GM19395 (cell line): ENCODE data around the gene SLC6A15.
A peak's percentile ranks its signal among the peaks of the same experiment; 100 is the strongest.

Experiments
- ATAC-seq: cut with Tn5 transposase; IDR thresholded peaks from one replicate; pipeline ENCODE4 v1.9.1; 2021; ENCODE audit warnings: mild to moderate bottlenecking, moderate library complexity; ENCODE audit not compliant: unreplicated experiment

The SLC6A15 gene

DNA sequence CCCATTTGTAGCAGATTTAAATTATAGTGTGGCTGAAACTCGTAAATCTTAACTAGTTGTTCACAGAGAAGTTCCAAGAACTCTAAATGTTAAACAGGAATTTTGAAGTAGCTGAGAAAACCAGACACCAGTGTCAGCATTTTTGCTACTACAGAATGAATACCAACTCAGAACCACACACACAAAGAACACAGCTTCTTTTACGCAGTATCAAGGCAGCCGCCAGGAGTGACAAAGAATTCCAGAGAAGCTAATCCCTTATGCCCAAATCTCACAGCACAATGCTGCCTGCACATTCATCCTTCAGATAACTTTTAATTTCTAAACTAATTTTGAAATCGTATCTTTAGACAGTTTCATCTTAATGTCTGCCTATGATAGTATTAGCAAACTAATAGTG lies 37.4 kb downstream of the SLC6A15 start:
- ATAC-seq, result no peak

- peak; percentile 12 for ATAC-seq
Observed at GRCh38 chr12:84874825-84875139, 37.8 kb downstream of the SLC6A15 start.

GRCh38 chr12:84874125-84874824 lies 38.3 kb downstream of the SLC6A15 start:
- peak; percentile 99 for ATAC-seq

DNA sequence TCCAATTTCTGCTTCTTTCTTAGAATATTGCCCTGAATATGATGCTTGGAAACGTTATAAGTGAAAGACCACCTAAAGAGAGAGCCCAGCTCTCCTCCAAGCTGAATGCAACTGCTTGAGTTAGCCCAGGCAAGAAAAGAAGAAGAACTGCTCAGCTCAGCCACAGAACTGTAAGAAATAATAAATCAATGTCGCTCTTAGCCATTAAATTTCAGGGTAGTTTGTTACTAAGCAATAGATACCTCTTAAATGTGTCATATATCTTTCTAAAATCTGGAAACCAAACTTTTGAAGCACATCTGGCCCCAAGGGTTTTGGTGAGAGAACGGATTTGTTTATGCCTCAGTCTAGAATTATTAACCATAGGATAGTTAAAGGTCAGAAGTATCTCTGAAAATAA lies 50.4 kb downstream of the SLC6A15 start:
- no peak for ATAC-seq

GRCh38 chr12:84860718-84861117 lies 51.9 kb downstream of the SLC6A15 start:
- ATAC-seq, result no peak

GRCh38 chr12:84858796-84859195 lies 53.8 kb downstream of the SLC6A15 start:
- ATAC-seq, result no peak

- ATAC-seq, result no peak
Observed at GRCh38 chr12:84857525-84858208, 54.9 kb downstream of the SLC6A15 start.

DNA sequence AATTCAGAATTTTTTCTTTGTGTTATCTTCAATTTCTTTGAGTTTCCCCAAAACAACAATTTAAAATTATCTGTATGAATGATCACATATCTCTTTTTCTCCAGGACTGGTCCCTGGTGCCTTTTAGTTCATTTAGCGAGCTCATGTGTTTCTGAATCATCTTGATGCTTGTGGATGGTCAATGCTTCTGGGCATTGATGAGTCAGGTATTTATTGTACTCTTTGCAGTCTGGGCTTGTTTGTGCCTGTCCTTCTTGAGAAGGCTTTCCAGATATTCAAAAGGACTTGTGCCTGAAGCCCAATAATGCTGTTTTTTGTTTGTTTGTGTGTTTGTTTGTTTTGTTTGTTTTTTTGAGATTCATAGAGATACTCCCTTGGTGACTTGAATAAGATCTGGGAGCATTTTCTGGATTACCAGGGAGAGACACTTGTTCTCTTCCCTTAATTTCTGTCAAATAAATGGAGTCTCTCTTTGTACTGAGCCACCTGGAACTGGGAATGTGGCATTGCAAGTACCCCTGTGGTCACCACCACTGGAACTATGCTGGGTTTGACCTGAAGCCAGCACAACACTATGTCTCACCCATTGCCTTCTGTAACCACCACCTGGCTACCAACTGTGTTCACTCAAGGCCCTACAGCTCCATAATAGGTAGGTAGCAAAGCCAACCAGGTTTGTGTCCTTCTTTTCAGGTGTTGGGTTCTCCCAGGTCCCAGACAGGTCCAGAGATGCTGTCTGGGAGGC lies 56.3 kb downstream of the SLC6A15 start:
- no peak for ATAC-seq

GRCh38 chr12:84843593-84844144 lies 68.9 kb downstream of the SLC6A15 start:
- ATAC-seq, result no peak

GRCh38 chr12:84842406-84843013 lies 70.1 kb downstream of the SLC6A15 start:
- ATAC-seq, result peak; percentile 83

DNA sequence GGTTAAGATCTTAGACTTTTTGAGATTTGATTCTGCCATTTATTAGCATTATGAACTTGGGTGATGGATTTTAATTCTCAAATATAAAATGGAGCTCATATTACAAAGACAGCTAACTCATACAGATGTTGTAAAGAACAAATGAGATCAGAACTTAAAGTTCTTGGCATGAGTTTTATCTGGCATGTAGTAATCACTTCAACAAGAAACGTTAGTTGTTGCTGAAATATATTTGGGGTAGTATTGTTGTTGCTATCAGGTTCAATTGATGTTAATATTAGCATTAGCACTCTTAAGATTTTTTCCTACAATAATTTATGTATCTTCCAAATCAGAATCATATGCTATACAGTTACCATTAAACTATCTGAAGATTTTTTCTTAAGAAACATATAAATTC lies 71.0 kb downstream of the SLC6A15 start:
- ATAC-seq, result no peak

DNA sequence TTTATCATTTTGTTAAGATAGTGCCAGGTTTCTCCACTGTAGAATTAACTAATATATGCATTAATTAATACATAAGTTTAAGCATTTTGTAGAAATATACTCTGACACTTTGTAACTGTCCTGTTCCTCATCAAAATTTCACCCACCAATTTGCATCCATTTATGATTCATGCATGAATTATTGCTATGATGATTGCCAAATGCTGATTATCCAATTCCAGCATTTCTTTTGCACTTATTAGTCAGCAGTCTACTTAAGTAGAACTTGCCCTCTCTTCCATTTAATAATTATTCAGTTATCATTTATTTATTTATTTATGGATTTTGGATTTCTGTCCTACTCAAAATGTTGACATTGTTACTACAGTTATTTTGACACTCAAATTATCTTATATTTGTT lies 72.2 kb downstream of the SLC6A15 start:
- ATAC-seq, result no peak

- no peak for ATAC-seq
Observed at GRCh38 chr12:84826925-84827324, 85.7 kb downstream of the SLC6A15 start.

- no peak for ATAC-seq
Observed at GRCh38 chr12:84825149-84825548, 87.5 kb downstream of the SLC6A15 start.

DNA sequence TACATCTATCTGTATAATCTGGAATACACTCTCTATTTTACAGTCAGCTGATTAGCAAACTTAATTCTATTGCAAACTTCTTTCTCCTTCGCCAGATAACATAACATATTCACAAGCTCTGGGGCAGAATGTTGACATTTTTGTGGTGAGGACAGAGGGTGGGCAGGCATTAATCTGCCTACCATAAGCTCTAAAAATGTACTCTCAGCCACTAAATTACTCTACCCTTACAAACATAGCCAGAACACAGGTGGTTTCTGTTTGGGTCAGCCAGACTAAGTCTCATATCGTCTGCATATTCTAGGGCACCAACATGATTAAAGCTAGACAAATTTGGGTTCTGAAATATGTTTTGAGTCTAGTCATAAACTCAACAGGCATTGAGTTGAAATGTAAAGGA lies 90.1 kb downstream of the SLC6A15 start:
- no peak for ATAC-seq

- ATAC-seq, result no peak
Observed at GRCh38 chr12:84816916-84817695, 95.5 kb downstream of the SLC6A15 start.

- no peak for ATAC-seq
Observed at GRCh38 chr12:84814664-84815245, 97.8 kb downstream of the SLC6A15 start.

DNA sequence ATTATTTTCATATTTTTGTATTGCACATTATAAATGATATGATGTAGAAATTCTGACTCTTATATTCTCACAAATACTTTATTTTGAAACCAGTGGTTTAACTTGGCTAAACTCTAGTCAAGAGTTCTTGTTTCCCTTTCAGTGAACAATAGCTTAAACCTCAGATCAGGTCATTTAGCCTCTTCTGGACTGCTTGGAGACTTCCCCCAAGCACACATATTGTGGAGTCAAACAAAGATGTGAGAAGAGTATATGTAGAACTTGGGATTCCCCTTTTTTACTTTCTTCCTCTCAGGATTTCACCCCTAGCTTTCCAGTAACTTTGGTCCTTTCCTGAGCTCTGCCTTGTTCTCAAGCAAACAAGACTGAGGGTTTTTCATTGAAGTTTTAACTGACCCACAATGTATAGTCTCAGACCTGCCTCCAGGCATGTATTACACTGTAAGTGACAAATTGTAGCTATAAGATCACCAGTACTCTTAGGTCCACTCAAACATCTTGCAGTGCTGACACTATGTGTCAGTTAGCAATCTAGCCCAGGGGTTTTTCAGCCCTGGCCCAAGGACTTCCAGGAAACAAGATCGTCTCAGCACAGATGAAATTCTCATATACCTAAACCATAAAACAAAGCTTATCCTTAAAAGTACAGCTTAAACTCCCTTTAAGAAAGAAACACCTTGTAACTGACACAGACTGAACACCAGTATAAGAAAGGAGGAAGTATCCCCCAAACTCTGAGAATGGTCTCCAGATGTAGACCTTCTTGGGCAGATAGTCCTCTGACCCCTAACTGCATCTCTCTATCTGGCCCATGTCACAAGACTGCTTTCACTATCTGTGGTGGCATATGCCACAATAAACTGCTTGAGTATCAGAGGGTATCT lies 98.6 kb downstream of the SLC6A15 start:
- peak; percentile 60 for ATAC-seq

GRCh38 chr12:84811291-84811690 lies 101.3 kb downstream of the SLC6A15 start:
- no peak for ATAC-seq
